NB4 (cell line): ENCODE results near the gene GOLM1.

Source experiments
- CTCF ChIP-seq: IDR thresholded peaks from one replicate; pipeline ENCODE4 v1.5.1; 2012; ENCODE audit warnings: low read depth, low read length
- POLR2A ChIP-seq: IDR thresholded peaks from 2 replicates; pipeline ENCODE4 v1.6.1; 2011; ENCODE audit warnings: mild to moderate bottlenecking; ENCODE audit not compliant: insufficient read length; ENCODE audit errors: extremely low read depth

GRCh38 chr9:86099701-86100364, 475 bp upstream of the GOLM1 start:
- TF ChIP-seq CTCF (peak; percentile 7), POLR2A (no peak)
